ENCODE data around the gene NEK8. TPM values are rescaled to one million over a fixed set of nuclear protein-coding genes. Genes with fewer than 3 reads are reported as not detected.
"Not testable (repeated sequence)": the region's sequence is repeated elsewhere in the genome, so short reads cannot be mapped to it uniquely, and the experiment has no call there.

The NEK8 gene
- total RNA-seq, 2 donors from 2014 or later, result 3.0 to 6.7 TPM

DNA sequence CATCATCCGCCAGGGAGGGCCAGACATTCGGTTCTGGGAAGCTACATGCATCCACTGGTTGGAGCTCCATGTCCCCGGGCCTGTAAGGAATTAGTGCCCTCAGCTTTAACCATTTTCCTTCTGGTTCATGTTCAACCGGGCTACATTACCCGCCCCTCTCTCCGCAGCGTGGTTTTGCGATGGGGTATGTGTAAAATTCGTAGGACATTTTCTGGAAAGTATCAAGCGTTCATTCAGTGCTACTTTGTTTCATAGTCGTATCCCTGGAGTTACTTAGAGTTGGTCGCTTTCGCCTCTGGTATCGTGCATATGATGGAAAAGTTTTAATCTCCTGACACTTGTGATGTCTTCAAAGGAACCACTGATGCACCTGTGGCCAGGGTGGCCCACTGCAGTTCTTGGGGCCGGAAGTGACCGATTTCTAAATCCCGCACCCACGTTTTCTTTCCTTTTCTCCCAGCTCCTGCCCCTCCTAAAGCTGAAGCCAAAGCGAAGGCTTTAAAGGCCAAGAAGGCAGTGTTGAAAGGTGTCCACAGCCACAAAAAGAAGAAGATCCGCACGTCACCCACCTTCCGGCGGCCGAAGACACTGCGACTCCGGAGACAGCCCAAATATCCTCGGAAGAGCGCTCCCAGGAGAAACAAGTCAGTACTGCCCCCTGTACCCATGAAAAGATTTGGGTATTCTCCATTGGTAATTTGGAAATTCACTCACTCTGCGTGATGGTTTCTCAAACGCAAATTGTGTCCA, 8.2 kb upstream of the NEK8 start:
- Histone ChIP-seq H3K4me3 (peak overlapping the region; percentile 70), H3K4me1 (peaks cover 18% of the 10 kb centered on the region), H3K36me3 (peaks cover 12% of the 10 kb centered on the region), H3K27me3 (peaks cover 11% of the 10 kb centered on the region), H3K9me3 (no peaks in the 10 kb centered on the region), H3K9ac (ENCODE audit: low read depth in 2 of 2, low read length in 2 of 2) (peak overlapping the region; percentile 83 to 99), H3K27ac (peak overlapping the region; percentile 71)
- no peak for DNase-seq
- TF ChIP-seq, protein P1, sequence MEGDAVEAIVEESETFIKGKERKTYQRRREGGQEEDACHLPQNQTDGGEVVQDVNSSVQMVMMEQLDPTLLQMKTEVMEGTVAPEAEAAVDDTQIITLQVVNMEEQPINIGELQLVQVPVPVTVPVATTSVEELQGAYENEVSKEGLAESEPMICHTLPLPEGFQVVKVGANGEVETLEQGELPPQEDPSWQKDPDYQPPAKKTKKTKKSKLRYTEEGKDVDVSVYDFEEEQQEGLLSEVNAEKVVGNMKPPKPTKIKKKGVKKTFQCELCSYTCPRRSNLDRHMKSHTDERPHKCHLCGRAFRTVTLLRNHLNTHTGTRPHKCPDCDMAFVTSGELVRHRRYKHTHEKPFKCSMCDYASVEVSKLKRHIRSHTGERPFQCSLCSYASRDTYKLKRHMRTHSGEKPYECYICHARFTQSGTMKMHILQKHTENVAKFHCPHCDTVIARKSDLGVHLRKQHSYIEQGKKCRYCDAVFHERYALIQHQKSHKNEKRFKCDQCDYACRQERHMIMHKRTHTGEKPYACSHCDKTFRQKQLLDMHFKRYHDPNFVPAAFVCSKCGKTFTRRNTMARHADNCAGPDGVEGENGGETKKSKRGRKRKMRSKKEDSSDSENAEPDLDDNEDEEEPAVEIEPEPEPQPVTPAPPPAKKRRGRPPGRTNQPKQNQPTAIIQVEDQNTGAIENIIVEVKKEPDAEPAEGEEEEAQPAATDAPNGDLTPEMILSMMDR (IDR thresholded peaks at IDR 0.05), result no peak
- intact Hi-C loops (cut with DNase I), result loop anchor here (10.0 kb wide), 1 partner anchor 76 kb away; the partner anchor contains the start of gene BLTP2

DNA sequence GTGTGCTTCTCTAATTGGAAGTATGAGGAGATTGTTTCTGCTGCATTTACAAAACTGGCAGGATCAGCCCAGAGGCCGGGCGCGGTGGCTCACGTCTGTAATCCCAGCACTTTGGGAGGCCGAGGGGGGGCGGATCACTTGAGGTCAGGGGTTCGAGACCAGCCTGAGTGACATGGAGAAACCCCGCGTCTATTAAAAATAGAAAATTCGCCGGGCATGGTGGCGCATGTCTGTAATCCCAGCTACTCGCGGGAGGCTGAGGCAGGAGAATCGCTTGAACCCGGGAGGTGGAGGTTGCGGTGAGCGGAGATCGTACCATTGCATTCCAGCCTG, 7.6 kb upstream of the NEK8 start:
- not testable (repeated sequence) for H3K27ac ChIP-seq, H3K9me3 ChIP-seq, DNase-seq
- peaks cover 12% of the 10 kb centered on the region for H3K36me3 ChIP-seq
- H3K9ac ChIP-seq (ENCODE audit: low read depth in 2 of 2, low read length in 2 of 2), result peak overlapping the region; percentile 83 to 99
- peak overlapping the region; percentile 70 for H3K4me3 ChIP-seq
- peaks cover 11% of the 10 kb centered on the region for H3K27me3 ChIP-seq
- peaks cover 22% of the 10 kb centered on the region for H3K4me1 ChIP-seq
- intact Hi-C loops (cut with DNase I), result loop anchor here (10.0 kb wide), 1 partner anchor 76 kb away; the partner anchor contains the start of gene BLTP2

DNA sequence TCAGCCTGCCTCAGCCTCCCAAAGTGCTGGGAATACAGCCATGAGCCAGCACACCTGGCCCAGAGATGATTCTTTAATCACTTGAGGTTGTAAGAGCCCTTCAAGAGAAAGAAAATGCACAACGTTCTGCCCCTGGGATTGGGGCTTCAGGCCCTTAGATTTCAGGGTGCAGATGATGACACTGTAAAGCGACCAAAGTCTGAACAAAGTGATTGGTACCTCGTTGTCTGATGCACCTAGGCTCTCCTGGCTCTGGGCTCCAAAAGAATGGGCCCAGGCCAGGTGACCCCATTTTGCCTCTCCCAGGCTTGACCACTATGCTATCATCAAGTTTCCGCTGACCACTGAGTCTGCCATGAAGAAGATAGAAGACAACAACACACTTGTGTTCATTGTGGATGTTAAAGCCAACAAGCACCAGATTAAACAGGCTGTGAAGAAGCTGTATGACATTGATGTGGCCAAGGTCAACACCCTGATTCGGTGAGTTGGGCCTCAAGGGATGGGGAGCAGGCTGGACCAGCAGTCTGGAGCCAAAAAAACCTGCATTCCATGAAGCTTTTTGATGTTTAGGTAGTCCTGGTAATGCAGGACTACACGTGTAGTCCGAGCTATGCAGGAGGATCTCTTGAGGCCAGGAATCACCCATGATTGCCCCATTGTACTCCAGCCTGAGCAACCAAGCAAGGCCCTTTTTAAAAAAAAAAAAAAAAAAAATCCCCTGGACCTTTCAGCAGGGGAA, 6.0 kb upstream of the NEK8 start:
- DNase-seq, result no peak
- peaks cover 12% of the 10 kb centered on the region for H3K36me3 ChIP-seq
- peaks cover 3% of the 10 kb centered on the region for H3K27me3 ChIP-seq
- H3K9ac ChIP-seq (ENCODE audit: low read depth in 2 of 2, low read length in 2 of 2), result peak overlapping the region in 1 of 2 donors; percentile 26
- H3K4me3 ChIP-seq, result no peak overlapping the region
- H3K4me1 ChIP-seq, result peaks cover 26% of the 10 kb centered on the region
- TF ChIP-seq, protein P1 (IDR thresholded peaks at IDR 0.05), result no peak
- no peaks in the 10 kb centered on the region for H3K9me3 ChIP-seq
- intact Hi-C loops (cut with DNase I), result loop anchor here (10.0 kb wide), 1 partner anchor 78 kb away; the partner anchor contains the start of gene BLTP2
- no peak overlapping the region for H3K27ac ChIP-seq

DNA sequence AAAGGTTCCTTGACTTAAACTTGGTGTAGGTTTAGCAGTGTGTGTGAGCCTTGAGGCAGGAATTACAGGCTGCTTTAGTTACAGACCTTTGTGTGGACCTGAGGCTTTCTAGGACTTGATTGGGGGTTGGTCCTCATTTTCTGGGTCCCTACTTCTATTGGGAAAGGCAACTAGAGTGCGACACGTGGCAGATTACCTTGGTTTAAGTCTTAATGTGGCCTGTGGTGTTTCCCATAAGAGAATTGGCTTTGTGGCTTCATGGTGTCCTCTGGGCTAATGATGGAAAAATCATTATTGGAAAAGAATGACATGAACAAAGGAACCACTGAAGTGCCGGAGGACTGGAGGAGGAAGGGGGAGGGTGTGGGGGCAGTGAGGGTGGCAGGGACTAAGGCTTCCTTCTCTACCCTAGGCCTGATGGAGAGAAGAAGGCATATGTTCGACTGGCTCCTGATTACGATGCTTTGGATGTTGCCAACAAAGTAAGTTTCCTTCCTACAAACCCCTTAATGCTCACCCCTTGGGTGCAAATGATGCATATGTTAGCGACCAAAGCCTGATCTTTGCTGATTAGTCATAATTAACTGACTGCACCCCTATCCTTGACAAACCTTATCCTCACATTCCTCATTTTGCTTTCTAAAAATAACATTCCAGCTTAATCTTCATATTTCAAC, 5.3 kb upstream of the NEK8 start:
- no peaks in the 10 kb centered on the region for H3K27me3 ChIP-seq
- no peaks in the 10 kb centered on the region for H3K9me3 ChIP-seq
- no peak for DNase-seq
- TF ChIP-seq, protein P1 (IDR thresholded peaks at IDR 0.05), result no peak
- intact Hi-C loops (cut with DNase I), result loop anchor here (10.0 kb wide), 1 partner anchor 78 kb away; the partner anchor contains the start of gene BLTP2
- H3K4me1 ChIP-seq, result peaks cover 26% of the 10 kb centered on the region
- peaks cover 12% of the 10 kb centered on the region for H3K36me3 ChIP-seq
- no peak overlapping the region for H3K4me3 ChIP-seq
- no peak overlapping the region for H3K9ac ChIP-seq (ENCODE audit: low read depth in 2 of 2, low read length in 2 of 2)
- H3K27ac ChIP-seq, result no peak overlapping the region

DNA sequence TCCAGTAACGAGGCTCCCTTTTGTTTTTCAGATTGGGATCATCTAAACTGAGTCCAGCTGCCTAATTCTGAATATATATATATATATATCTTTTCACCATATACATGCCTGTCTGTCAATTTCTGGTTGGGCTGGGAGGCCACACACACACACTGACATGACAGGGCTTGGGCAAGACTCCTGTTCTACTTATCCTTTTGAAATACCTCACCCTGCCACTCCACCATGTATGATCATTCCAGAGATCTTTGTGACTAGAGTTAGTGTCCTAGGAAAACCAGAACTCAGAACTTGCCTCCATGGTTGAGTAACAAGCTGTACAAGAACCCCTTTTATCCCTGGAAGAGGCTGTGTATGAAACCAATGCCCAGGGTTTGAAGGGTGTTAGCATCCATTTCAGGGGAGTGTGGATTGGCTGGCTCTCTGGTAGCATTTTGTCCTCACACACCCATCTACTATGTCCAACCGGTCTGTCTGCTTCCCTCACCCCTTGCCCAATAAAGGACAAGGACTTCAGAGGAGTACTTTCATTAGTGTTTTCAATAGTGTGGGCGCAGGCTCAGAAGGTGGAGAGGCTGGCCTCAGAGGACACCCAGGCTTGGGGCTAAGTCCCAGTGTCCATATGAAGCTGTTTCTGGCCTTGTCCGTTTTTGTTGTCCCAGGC, 4.6 kb upstream of the NEK8 start:
- not testable (repeated sequence) for H3K9ac ChIP-seq (ENCODE audit: low read depth in 2 of 2, low read length in 2 of 2); H3K4me3 ChIP-seq; H3K27ac ChIP-seq; H3K27me3 ChIP-seq; H3K9me3 ChIP-seq
- DNase-seq, result peak; percentile 31
- Histone ChIP-seq H3K4me1 (peaks cover 26% of the 10 kb centered on the region), H3K36me3 (peaks cover 12% of the 10 kb centered on the region)
- intact Hi-C loops (cut with DNase I), result loop anchor here (10.0 kb wide), 1 partner anchor 79 kb away; the partner anchor contains the start of gene BLTP2

All from colonic mucosa (tissue), 4 donors.